Smooth muscle cell (in vitro differentiated cells): ENCODE data around the gene PDCD1LG2. TPM values are rescaled to one million over a fixed set of nuclear protein-coding genes. Genes with fewer than 3 reads are reported as not detected.

ENCODE experiments used
- DNase-seq: peaks from one replicate; lab custom pipeline; 2025; ENCODE audit not compliant: unreplicated experiment; lab: John Stamatoyannopoulos, UW
- H2AFZ ChIP-seq: fragments of 200-600 bp; sonication (generic); 2 replicates; pipeline ENCODE4 v1.6.0; 2016; ENCODE audit warnings: antibody characterized with exemption, low read depth, mild to moderate bottlenecking
- H3F3A ChIP-seq: fragments of 200-600 bp; sonication (generic); 2 replicates; pipeline ENCODE4 v1.6.0; 2017; ENCODE audit warnings: antibody characterized with exemption, low read depth
- H3K27ac ChIP-seq: fragments of 200-600 bp; sonication (generic); 2 replicates; pipeline ENCODE4 v1.5.1; 2016; ENCODE audit warnings: low read depth, mild to moderate bottlenecking
- H3K27me3 ChIP-seq: fragments of 200-600 bp; sonication (generic); 2 replicates; pipeline ENCODE4 v1.6.1; 2016; ENCODE audit warnings: low read depth, mild to moderate bottlenecking
- H3K36me3 ChIP-seq: fragments of 200-600 bp; sonication (generic); 2 replicates; pipeline ENCODE4 v1.5.1; 2016; ENCODE audit warnings: low read depth
- H3K4me1 ChIP-seq: fragments of 200-600 bp; sonication (generic); 2 replicates; pipeline ENCODE4 v1.5.1; 2016; ENCODE audit warnings: low read depth
- H3K4me2 ChIP-seq: fragments of 200-600 bp; sonication (generic); 2 replicates; pipeline ENCODE4 v1.6.0; 2016; ENCODE audit warnings: mild to moderate bottlenecking
- H3K4me3 ChIP-seq: fragments of 200-600 bp; sonication (generic); 2 replicates; pipeline ENCODE4 v1.5.1; 2016; ENCODE audit warnings: mild to moderate bottlenecking
- H3K79me2 ChIP-seq: fragments of 200-600 bp; sonication (generic); 2 replicates; pipeline ENCODE4 v1.6.0; 2016; ENCODE audit warnings: low read depth, mild to moderate bottlenecking
- H3K9ac ChIP-seq: fragments of 200-600 bp; sonication (generic); 2 replicates; pipeline ENCODE4 v1.6.0; 2016; ENCODE audit warnings: low read depth
- H3K9me3 ChIP-seq: fragments of 200-600 bp; sonication (generic); replicated peaks from 2 replicates; pipeline ENCODE4 v1.5.1; 2016; ENCODE audit warnings: low read depth
- H4K20me1 ChIP-seq: fragments of 200-600 bp; sonication (generic); 2 replicates; pipeline ENCODE4 v1.6.0; 2016; ENCODE audit warnings: low read depth
- CTCF ChIP-seq: fragments of 200-600 bp; sonication (generic); IDR thresholded peaks from 2 replicates; pipeline ENCODE4 v1.5.1; 2017; ENCODE audit warnings: borderline replicate concordance, mild to moderate bottlenecking, antibody characterized with exemption; ENCODE audit not compliant: insufficient read depth, poor library complexity, severe bottlenecking
- WGBS: methylation state at CpG from one replicate; pipeline ENCODE4 v1.1.7; 2016; ENCODE audit warnings: low lambda C conversion rate; 5-methylcytosine and 5-hydroxymethylcytosine counted together
- polyA plus RNA-seq: library from polyadenylated mRNA; unstranded; fragments of >200 nt; fragmentation: Nextera tagmentation; extraction: Ambion mirVana; gene quantifications from 2 replicates; pipeline ENCODE4 v1.2.1, GENCODE V29; 2016
- total RNA-seq: library from RNA; depleted of rRNA; stranded (reverse); fragments of >200 nt; gene quantifications from 2 replicates; pipeline ENCODE4 v1.2.3, GENCODE V29; 2014

PDCD1LG2 gene
- total and polyA plus RNA-seq, 2 experiments from 2014 or later, result 10.0 to 11.6 TPM

- H3K9me3 ChIP-seq, result no peaks in the 10 kb centered on the region
- 94% methylated on average over 5 of the region's 5 CpGs for WGBS
- H3K4me3 ChIP-seq, result no peak overlapping the region
- no peaks in the 10 kb centered on the region for H4K20me1 ChIP-seq
- no peak for DNase-seq
- no peaks in the 10 kb centered on the region for H3K27me3 ChIP-seq
- H3K27ac ChIP-seq, result no peak overlapping the region
- TF ChIP-seq CTCF, result peak; percentile 25
- H3K36me3 ChIP-seq, result no peaks in the 10 kb centered on the region
- no peaks in the 10 kb centered on the region for H3K79me2 ChIP-seq
- no peak overlapping the region for H3K4me2 ChIP-seq
- H2AFZ ChIP-seq, result no peak overlapping the region
- H3K9ac ChIP-seq, result no peak overlapping the region
- no peaks in the 10 kb centered on the region for H3K4me1 ChIP-seq
- H3F3A ChIP-seq, result no peaks in the 10 kb centered on the region
These were observed 28.9 kb upstream of the PDCD1LG2 start for GRCh38 chr9:5481322-5482040.

- DNase-seq, result no peak
- H2AFZ ChIP-seq, result no peak overlapping the region
- no peaks in the 10 kb centered on the region for H4K20me1 ChIP-seq
- no peaks in the 10 kb centered on the region for H3F3A ChIP-seq
- H3K9me3 ChIP-seq, result no peaks in the 10 kb centered on the region
- no peaks in the 10 kb centered on the region for H3K4me1 ChIP-seq
- H3K4me2 ChIP-seq, result no peak overlapping the region
- H3K36me3 ChIP-seq, result no peaks in the 10 kb centered on the region
- 76% methylated on average over 8 of the region's 8 CpGs for WGBS
- H3K9ac ChIP-seq, result no peak overlapping the region
- H3K27ac ChIP-seq, result no peak overlapping the region
- no peak for TF ChIP-seq CTCF
- no peaks in the 10 kb centered on the region for H3K79me2 ChIP-seq
- no peaks in the 10 kb centered on the region for H3K27me3 ChIP-seq
- no peak overlapping the region for H3K4me3 ChIP-seq
These were observed 28.1 kb upstream of the PDCD1LG2 start for GRCh38 chr9:5482194-5482593.

DNA sequence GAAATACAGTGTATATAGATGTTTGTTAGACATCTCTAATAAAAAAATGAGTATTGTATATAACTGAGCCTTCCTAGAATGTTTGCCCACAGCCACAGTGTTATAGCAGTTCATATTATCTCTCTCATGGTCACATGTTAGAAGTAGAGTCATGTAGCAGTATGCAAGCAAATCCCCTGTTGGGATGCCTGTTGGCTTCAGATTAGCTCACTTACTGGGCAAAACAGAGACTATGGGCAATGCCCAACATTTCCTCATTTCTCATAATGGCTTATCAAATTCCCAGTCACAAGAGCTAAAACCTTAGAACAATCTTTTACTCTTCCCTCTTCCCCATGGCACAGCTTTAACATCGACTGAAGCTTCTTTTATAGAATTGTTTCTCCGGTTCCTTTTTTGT lies 27.0 kb upstream of the PDCD1LG2 start:
- no peaks in the 10 kb centered on the region for H3K36me3 ChIP-seq
- no peak overlapping the region for H3K4me2 ChIP-seq
- no peaks in the 10 kb centered on the region for H3F3A ChIP-seq
- no peak for DNase-seq
- H3K4me3 ChIP-seq, result no peak overlapping the region
- H3K27ac ChIP-seq, result no peak overlapping the region
- no peak overlapping the region for H2AFZ ChIP-seq
- H4K20me1 ChIP-seq, result no peaks in the 10 kb centered on the region
- no peak overlapping the region for H3K9ac ChIP-seq
- H3K4me1 ChIP-seq, result no peaks in the 10 kb centered on the region
- no peaks in the 10 kb centered on the region for H3K9me3 ChIP-seq
- no peak for TF ChIP-seq CTCF
- no peaks in the 10 kb centered on the region for H3K27me3 ChIP-seq
- H3K79me2 ChIP-seq, result no peaks in the 10 kb centered on the region
- 93% methylated on average over 2 of the region's 2 CpGs for WGBS
